ENCODE data around the gene ARHGAP45. TPM values are rescaled to one million over a fixed set of nuclear protein-coding genes. Genes with fewer than 3 reads are reported as not detected.

Gene ARHGAP45
- total RNA-seq, 2 donors from 2014 or later: 171 to 174 TPM

DNA sequence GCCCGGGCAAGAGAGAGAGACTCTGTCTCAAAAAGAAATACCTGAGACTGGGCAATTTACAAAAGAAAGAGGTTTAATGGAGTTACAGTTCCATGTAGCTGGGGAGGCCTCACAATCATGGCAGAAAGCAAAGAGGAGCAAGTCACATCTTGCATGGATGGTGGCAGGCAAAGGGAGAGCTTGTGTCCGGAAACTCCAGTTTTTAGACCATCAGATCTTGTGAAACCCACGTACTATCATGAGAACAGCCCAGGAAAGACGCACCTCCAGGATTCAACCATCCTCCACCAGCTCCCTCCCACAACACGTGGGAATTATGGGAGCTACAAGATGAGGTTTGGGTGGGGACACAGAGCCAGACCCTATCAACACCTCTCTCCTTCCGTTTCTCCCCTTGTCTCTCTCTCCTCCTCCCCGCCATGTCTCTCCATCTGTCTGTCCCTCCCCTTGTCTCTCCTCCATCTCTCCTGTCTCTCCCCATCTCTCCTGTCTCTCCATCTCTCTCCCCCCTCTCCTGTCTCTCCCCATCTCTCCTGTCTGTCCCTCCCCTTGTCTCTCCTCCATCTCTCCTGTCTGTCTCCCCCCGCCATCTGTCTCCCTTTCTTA, 18.2 kb downstream of the ARHGAP45 start:
- Mint-ChIP-seq H3K36me3 (peaks cover 5 to 21% of the 10 kb centered on the region in 2 donors), H3K9me3 (no peaks in the 10 kb centered on the region), H3K27ac (peak overlapping the region; percentile 69 to 79)
- ATAC-seq: no peak
- DNase-seq (ENCODE audit: low spot score in 2 of 2): no peak

DNA sequence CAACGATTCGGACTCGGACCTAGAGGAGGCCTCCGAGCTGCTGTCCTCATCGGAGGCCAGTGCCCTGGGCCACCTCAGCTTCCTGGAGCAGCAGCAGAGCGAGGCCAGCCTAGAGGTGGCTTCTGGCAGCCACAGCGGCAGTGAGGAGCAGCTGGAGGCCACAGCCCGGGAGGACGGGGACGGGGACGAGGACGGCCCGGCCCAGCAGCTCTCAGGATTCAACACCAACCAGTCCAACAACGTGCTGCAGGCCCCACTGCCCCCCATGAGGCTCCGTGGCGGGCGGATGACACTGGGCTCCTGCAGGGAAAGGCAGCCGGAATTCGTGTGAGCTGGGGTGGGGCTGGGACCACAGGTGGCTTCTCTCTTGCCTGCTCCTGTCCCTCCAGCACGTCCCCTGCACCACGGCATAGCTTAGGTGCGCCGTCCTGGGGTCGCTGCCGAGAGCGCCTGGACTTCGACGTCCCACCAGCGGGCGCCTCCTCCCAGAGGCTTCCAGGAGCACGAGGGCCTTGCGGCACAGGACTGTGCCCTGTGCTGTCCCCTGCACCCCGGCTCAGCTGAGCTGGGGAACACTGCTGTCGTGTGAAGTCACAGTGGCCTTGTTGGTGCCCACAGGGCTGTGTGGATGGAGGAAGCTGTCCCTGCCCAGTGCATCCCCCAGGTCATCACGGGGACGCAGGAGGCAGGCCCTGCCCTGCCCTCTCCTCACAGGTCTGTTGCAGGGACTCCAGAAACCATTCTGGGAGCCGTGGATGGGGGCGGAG, 18.9 kb downstream of the ARHGAP45 start:
- peaks cover 2 to 15% of the 10 kb centered on the region in 2 donors for H3K36me3 Mint-ChIP-seq
- H3K9me3 Mint-ChIP-seq: no peaks in the 10 kb centered on the region
- H3K27ac Mint-ChIP-seq: peak overlapping the region; percentile 69 to 79
- ATAC-seq (no peak), DNase-seq (ENCODE audit: low spot score in 2 of 2) (no peak)

DNA sequence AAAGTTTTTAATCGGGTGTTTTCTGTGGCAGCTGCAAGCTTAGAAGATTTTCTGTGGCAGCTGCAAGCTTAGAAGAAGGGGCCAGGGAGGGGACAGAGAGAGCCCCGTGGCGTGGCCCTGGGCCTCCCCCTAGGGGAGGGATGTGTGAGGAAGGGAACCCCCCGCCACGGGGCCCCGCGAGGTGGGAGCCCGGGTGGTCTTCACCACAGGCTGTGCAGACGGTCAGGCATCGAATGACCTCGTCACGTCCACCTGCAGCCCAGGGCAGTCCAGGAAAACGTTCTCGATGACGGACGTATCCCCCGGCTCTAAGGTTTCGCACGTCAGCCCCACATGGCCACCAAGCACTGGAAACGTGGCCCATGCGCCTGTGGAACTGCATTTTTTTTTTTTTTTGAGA, 19.6 kb downstream of the ARHGAP45 start:
- DNase-seq (ENCODE audit: low spot score in 2 of 2): no peak
- ATAC-seq: no peak
- Mint-ChIP-seq H3K36me3 (peaks cover 0 to 9% of the 10 kb centered on the region in 2 donors), H3K9me3 (no peaks in the 10 kb centered on the region), H3K27ac (peak overlapping the region in 1 of 2 donors; percentile 79)

DNA sequence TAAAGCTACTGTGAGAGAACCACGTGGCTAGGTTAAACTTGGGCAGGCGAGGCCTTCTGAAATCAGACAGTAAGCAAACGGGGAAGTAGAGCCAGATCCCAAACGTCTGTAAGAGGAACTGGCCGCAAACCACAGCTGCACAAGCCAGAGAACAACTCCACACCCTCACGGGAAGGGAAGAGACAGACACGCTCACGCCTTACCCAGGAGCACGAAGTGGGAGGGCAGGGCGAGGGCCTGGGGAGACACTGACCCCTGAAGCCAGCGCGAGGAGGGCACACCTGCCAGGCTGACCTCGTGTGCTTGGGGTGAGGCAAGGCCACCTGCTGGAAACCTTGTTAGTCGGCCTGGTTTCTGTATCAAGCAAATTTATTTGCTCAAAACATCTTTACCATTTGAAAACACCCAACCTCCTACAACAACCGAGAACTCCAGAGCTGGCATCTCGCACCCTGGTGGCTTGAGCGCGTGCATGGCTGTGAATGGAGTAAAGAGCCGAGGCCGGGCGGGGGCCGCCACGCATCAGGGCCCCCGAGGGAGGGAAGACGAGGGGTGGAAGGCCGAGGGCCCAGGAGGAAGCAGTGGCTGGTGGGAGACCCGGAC, 20.9 kb downstream of the ARHGAP45 start:
- ATAC-seq (peak; percentile 17 to 45), DNase-seq (ENCODE audit: low spot score in 2 of 2) (peak; percentile 33 to 68)
- Mint-ChIP-seq H3K36me3 (peaks cover 0 to 9% of the 10 kb centered on the region in 2 donors), H3K27ac (peak overlapping the region; percentile 84 to 96), H3K9me3 (no peaks in the 10 kb centered on the region)

DNA sequence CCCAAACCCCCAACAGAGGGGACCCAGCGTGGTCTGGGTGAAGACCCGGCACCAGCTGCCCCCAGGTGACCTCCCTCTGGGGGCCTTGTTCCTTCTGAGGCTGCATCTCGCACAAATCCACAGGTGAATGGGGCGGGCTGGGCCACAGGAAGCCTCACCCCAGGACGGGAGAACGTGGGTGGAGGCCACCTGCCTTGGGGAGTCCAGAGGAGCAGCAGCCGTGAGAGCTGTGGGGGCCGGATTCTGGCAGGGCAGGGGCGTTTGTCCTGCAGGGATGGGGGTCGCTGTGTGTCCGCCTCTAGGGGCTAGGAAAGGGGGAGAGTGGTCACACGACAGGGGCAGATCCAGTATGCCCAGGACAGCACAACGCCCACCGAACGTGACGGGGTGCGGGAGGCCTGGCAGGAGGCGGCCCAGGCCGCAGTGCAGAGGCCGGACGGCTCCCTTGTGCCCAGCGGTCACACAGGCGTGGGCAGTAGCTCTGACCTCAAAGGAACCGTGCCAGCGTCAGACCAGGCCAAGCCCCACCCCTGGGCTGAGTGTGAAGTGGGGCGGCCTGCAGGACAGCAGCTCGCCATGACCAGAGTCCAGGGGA, 21.5 kb downstream of the ARHGAP45 start:
- peak; percentile 7 for ATAC-seq
- H3K27ac Mint-ChIP-seq: peak overlapping the region; percentile 84 to 96
- H3K9me3 Mint-ChIP-seq: no peaks in the 10 kb centered on the region
- DNase-seq (ENCODE audit: low spot score in 2 of 2): no peak
- peaks cover 0 to 8% of the 10 kb centered on the region in 2 donors for H3K36me3 Mint-ChIP-seq

DNA sequence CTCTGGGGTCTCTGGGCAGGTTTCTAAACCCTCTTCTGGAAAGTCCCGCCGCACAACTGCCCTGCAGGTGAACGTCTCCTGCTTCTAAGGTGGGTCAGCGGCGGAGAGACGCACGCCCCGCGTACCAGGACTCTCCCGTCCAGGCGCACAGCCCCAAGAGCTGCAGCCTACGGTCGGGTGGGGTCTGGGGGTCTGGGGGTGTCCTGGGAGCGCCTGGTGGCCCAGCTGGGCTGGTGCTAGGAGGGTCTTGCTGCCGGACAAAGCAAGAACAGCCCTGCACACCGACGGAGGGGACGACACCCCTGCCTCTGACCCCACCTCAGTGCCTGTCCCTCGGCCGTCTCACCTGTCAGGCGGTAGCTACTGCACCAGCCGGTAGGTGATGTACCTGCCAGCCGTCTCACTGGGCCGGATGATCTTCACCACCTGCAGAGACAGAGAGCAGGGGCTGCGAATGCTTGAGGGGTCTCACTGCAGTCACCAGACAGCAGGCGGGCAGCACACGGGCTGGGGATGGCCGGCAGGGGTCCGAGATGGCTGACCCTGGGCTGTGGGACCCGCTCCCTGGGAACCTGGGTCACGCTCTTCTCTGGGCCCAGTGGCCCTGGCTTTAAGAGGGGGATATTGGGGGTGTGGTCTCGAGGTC, 22.3 kb downstream of the ARHGAP45 start:
- H3K9me3 Mint-ChIP-seq: no peaks in the 10 kb centered on the region
- DNase-seq (ENCODE audit: low spot score in 2 of 2) (no peak), ATAC-seq (peak in 1 of 2 donors; percentile 2)
- peaks cover under 1 to 1% of the 10 kb centered on the region in 2 donors for H3K36me3 Mint-ChIP-seq
- H3K27ac Mint-ChIP-seq: peak overlapping the region; percentile 22 to 84

DNA sequence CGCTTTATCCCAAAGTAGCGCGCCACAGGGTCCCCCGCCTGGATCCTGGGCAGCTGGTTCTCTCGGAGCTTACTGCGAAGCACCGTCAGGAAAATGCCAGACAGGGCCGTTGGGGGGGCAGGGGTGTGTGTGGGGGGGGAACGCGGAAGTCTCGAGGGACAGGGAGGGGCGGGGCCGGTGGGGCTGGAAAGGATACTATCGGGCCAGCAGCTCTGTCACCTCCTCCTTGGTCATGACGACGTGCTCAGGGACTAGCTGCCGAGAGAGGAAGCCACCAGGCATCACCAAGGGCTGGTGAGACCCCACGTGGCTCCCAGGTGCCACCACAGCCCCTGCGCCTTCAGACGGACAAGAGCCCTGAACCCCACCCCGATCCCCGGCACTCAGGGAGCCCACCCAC, 22.9 kb downstream of the ARHGAP45 start:
- H3K9me3 Mint-ChIP-seq: no peaks in the 10 kb centered on the region
- H3K27ac Mint-ChIP-seq: peak overlapping the region in 1 of 2 donors; percentile 60
- DNase-seq (ENCODE audit: low spot score in 2 of 2) (peak in 1 of 2 donors; percentile 13), ATAC-seq (peak in 1 of 2 donors; percentile 12)
- H3K36me3 Mint-ChIP-seq: peaks cover under 1 to 8% of the 10 kb centered on the region in 2 donors

DNA sequence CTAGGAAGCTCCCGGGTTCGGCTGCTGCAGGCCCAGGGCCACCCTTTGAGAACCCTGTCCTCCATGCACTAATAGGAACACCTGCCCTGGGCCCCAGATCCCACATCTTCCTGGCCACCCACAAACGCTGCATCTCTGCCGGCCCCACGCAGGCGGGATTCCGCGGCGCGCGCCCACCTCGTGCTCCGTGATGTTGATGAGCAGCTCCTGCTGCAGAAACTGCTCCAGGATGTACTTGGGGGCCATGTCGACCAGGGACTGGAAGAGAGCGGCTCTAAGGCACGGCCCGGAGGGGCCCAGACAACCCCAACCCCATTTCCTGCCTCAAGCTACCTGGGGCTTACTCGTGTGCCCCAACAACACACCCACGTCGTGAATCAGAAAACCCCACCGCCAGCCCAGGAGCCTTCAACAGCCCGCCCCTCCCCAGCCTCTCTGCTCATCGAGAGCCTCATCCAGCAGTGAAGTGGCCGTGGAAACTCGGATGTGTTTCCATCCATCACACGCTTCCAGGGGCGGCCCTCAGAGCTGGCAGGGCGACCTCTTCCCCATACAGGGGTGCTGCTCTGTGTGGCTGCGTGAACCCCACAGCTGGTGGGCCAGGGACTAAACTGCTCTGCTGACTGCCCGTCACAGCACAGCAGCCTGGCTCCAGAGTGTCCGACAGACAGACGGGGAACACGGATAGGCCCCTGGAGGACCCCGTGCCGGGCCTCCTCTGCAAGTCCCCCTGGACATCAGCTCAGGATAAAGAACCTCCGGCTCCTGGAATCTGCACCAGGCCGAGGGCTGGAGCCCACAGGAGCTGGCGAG, 24.0 kb downstream of the ARHGAP45 start:
- peak overlapping the region in 1 of 2 donors; percentile 81 for H3K27ac Mint-ChIP-seq
- DNase-seq (ENCODE audit: low spot score in 2 of 2): no peak

DNA sequence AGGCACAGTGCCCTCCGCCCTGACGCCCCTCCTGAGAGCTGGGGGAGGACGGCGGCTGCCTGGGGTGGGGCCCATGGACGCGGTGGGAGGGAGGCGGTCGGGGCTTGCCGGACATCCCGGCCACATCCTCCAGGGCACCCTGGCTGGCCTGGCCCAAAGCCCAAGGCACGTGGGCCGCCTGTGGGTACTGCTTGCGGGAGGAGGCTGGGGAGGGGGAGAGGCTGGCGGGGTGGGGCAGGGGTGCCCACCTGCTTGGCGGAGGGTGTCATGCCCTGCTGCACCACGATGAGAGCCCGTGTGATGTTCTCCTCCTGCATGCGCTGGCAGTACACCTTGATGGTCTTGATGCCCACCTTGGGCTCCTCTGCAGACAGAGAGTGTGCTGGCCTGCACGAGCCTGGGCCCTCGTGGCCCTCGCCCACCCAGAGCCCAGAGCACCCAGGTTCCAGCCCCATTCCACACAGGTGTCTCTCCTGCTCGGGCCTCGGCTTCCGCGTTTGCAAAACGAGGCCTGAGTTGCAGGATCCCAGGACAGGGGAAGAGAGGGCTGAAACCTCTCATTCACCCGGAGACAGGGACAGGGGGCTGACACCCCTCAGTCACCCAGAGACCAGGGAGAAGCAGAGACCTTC, 24.7 kb downstream of the ARHGAP45 start:
- peaks cover 6 to 11% of the 10 kb centered on the region in 2 donors for H3K36me3 Mint-ChIP-seq
- H3K9me3 Mint-ChIP-seq: no peaks in the 10 kb centered on the region
- H3K27ac Mint-ChIP-seq: peak overlapping the region in 1 of 2 donors; percentile 81
- DNase-seq (ENCODE audit: low spot score in 2 of 2) (no peak), ATAC-seq (no peak)

More for the DNA sequence above, 24.0 kb downstream of the ARHGAP45 start:
- no peak for ATAC-seq
- H3K36me3 Mint-ChIP-seq: peaks cover 6 to 11% of the 10 kb centered on the region in 2 donors
- H3K9me3 Mint-ChIP-seq: no peaks in the 10 kb centered on the region

DNA sequence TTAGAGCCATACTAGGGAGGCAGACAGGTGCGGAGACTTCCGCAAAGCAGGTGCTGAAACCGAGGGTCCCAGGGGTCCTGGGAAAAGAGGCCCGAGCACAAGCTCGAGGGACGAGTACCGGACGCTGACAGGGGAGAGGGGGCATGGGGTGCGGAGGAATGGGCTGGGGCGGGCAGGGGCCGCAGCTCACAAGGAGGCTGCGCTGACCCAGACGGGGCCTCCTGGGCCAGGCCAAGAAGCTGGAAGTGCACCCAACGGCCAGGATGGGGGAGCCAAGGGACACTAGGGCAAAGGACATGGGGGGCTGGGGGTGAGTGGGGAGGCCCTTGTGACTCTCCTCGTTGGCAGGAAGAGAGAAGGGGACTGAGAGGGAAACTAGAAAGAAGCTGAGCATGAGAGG, 26.4 kb downstream of the ARHGAP45 start:
- Mint-ChIP-seq H3K27ac (peak overlapping the region; percentile 62 to 88), H3K9me3 (no peaks in the 10 kb centered on the region), H3K36me3 (peaks cover 6 to 11% of the 10 kb centered on the region in 2 donors)
- no peak for ATAC-seq
- no peak for DNase-seq (ENCODE audit: low spot score in 2 of 2)

DNA sequence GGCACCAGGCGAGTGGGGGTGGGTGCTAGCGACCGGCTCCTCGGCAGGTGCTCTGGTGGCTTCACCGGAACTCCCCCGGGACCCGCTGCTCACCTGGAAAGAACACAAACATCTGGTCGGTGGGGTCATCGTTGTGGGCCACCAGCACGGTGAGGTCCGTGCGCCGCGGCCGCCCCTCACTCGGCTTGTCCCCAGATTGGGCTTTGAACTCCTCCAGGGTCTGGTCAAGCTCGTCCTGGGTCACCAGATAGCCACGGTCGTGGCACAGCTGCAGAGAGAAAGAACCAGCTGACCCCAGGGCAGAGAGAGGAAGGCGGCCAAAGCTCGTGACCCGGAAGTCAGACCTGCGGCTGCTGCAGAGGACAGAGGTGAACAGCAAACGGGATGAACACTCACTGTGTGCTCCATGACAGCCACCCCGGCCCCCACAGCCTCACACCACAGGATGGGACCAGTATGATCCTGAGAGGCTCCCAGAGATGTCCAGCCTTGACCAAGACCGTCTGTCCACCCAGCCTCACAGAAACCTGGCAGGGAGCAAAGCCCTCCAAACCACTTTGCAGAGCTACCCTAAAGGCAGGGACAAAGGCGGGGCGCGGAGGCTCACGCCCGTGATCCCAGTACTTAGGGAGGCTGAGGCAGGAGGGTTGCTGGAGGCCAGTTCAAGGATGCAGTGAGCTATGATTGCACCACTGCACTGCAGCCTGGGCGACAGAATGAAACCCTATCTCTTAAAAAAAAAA, 27.0 kb downstream of the ARHGAP45 start:
- DNase-seq (ENCODE audit: low spot score in 2 of 2) (no peak), ATAC-seq (no peak)
- peaks cover 6 to 11% of the 10 kb centered on the region in 2 donors for H3K36me3 Mint-ChIP-seq

DNA sequence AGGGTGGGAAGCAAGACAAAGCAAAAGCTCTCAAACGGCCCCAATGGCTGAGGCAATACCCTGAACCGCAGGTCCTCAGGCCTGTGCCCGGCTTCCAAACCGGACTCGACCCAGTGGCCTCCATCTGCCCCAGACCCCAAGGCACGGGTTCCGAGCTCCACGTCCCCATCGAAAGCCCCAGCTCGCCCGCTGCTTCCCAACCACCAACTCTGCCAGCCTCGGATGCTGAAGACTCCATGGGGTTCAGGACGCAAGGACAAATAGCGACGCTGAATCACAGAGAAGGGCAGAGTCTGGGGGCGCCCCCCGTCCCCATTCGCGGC, 27.6 kb downstream of the ARHGAP45 start:
- H3K27ac Mint-ChIP-seq: peak overlapping the region; percentile 92
- peaks cover 0 to under 1% of the 10 kb centered on the region in 2 donors for H3K9me3 Mint-ChIP-seq
- peaks cover 8 to 11% of the 10 kb centered on the region in 2 donors for H3K36me3 Mint-ChIP-seq
- ATAC-seq (peak in 1 of 2 donors; percentile 33), DNase-seq (ENCODE audit: low spot score in 2 of 2) (no peak)

More for the DNA sequence above, 27.0 kb downstream of the ARHGAP45 start:
- H3K9me3 Mint-ChIP-seq: no peaks in the 10 kb centered on the region
- peak overlapping the region; percentile 92 for H3K27ac Mint-ChIP-seq

DNA sequence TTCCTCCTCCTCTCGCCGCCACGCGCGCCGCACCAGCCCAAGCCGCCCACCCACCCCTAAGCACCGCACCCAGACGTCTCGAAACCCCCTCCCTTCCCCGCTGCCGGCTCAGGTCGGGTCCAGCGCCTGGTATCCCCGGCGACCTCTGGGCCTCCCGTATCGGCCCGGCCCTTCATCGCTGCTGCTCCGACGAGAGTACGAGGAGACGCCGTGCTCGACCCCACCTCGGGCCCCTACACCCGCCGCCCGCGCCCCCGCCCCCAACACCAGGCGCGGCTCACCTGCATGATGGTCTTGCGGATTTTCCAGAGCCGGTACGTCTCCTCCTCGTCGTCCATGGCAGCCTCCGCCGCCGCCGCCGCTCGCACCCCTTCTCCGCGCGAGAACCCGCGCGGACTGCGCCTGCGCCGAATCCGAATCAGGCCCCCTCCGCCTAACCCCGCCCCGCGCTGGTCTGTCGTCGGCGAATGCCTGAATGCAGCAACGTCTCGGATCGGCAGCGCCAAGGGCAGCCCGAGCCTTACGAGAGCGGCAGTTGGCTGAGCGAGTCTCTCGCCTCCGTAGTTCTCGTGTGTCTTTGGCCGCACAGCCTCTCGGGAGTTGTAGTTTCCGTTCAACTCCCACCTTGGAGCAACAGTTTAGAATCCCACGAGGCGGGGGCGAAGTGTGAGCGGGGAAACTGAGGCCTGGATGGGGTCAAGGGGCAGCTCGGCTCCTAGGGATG, 28.2 kb downstream of the ARHGAP45 start, which contains the start of gene POLR2E:
TSS of gene POLR2E (minus strand) at position 398 of the 724 bp plus-strand sequence. CDS start at position 338, 60 bp downstream.
- peaks cover 11 to 14% of the 10 kb centered on the region in 2 donors for H3K36me3 Mint-ChIP-seq
- peaks cover 0 to 6% of the 10 kb centered on the region in 2 donors for H3K9me3 Mint-ChIP-seq
- ATAC-seq (peak; percentile 88 to 90), DNase-seq (ENCODE audit: low spot score in 2 of 2) (peak; percentile 98 to 100)
- H3K27ac Mint-ChIP-seq: peak within 1 kb of the TSS; percentile 92 to 98

DNA sequence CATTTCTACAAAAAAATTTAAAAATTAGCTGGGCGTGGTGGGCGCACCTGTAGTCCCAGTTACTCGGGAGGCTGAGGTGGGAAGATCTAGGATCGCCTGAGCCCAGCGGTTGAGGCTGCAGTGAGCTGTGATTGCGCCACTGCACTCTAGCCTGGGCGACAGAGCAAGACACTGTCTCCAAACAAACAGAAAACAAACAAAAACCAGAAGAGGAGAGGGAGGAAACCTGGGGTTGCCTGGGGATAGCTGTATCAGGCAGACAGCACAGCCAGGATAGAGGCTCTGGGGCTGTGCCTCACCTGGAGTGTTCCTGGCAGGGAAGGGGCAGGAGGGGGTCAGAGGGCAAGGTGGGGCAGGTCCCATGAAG, 30.8 kb downstream of the ARHGAP45 start:
- H3K27ac Mint-ChIP-seq: peak overlapping the region in 1 of 2 donors; percentile 78
- DNase-seq (ENCODE audit: low spot score in 2 of 2): no peak
- no peak for ATAC-seq
- H3K36me3 Mint-ChIP-seq: peaks cover 11 to 15% of the 10 kb centered on the region in 2 donors
- peaks cover 0 to 6% of the 10 kb centered on the region in 2 donors for H3K9me3 Mint-ChIP-seq

Data from activated naive CD4-positive, alpha-beta T cell treated with anti-CD3 and anti-CD28 coated beads, Interleukin-2, amount 50 U/mL, for 72 hours (primary cell).